Motor neuron (in vitro differentiated cells): ENCODE measurements around the gene GINS3. TPM values are rescaled to one million over a fixed set of nuclear protein-coding genes. Genes with fewer than 3 reads are reported as not detected.
A peak's percentile ranks its signal among the peaks of the same experiment; 100 is the strongest.

ENCODE experiments used
- ATAC-seq, 8 experiments: fragments of 200-7000 bp; cut with Tn5 transposase; replicated peaks in 6 of 8; 2 replicates each; pipeline ENCODE4 v1.8.0; 2021; ENCODE audit warnings: mild to moderate bottlenecking in 8 of 8, moderate library complexity in 8 of 8
- H3K27ac ChIP-seq, 2 donors: fragments of 250-450 bp; sonication (Bioruptor Pico); 2 replicates each; pipeline ENCODE4 v1.9.0; 2021; ENCODE audit warnings: antibody characterized with exemption in 2 of 2, mild to moderate bottlenecking in 2 of 2, moderate library complexity in 1 of 2
- H3K4me1 ChIP-seq, 2 donors: fragments of 250-450 bp; sonication (Bioruptor Pico); replicated peaks in 1 of 2; 2 replicates each; pipeline ENCODE4 v1.6.1; 2021; ENCODE audit warnings: antibody characterized with exemption in 2 of 2, mild to moderate bottlenecking in 2 of 2, moderate library complexity in 1 of 2
- H3K4me3 ChIP-seq, 5 donors: fragments of 250-450 bp; sonication (Bioruptor Pico); 2 replicates each; pipeline ENCODE4 v1.9.0; 2021; ENCODE audit warnings: antibody characterized with exemption in 5 of 5, mild to moderate bottlenecking in 5 of 5, moderate library complexity in 4 of 5
- WGBS, 10 experiments: fragments of 450-650 bp; shearing (Covaris generic); methylation state at CpG; one replicate each; pipeline ENCODE4 v1.0.0; 2022; 5-methylcytosine and 5-hydroxymethylcytosine counted together
- in situ Hi-C, 9 experiments: fragments of 400-800 bp; cut with MboI; loops; one replicate each; pipeline ENCODE4 v1.15.0; 2021; ENCODE audit warnings: low sequenced_read_pairs in 9 of 9, low pct_unique_long_range_greater_than_20kb in 2 of 9; ENCODE audit not compliant: unreplicated experiment in 9 of 9
- total RNA-seq, 8 experiments: library from RNA; unstranded; fragments of 300-600 nt; gene quantifications; 2 replicates each; pipeline versions ENCODE4 v1.2.3 to v1.2.4, GENCODE V29; 2022

GINS3 gene
- total RNA-seq, 8 experiments from 2014 or later, result 1.7 to 13.6 (median 6.0) TPM

- Histone ChIP-seq H3K27ac (no peak overlapping the region), H3K4me3 (no peak overlapping the region)
- peak in 2 of 8 experiments; percentile 7 to 26 for ATAC-seq
Observed at GRCh38 chr16:58419241-58419990, 27.1 kb downstream of the GINS3 start.

GRCh38 chr16:58421059-58421458 lies 28.8 kb downstream of the GINS3 start:
- ATAC-seq, result no peak

More at GRCh38 chr16:58419241-58419990, 27.1 kb downstream of the GINS3 start:
- in situ Hi-C loops, result no loop called here
- 24 to 88% (median 65%) methylated on average over 2 to 9 of the region's 15 CpGs; no CpG with 5 or more reads in 3 of the 10 experiments for WGBS, 10 experiments
- H3K4me1 ChIP-seq, result no peaks in the 10 kb centered on the region

DNA sequence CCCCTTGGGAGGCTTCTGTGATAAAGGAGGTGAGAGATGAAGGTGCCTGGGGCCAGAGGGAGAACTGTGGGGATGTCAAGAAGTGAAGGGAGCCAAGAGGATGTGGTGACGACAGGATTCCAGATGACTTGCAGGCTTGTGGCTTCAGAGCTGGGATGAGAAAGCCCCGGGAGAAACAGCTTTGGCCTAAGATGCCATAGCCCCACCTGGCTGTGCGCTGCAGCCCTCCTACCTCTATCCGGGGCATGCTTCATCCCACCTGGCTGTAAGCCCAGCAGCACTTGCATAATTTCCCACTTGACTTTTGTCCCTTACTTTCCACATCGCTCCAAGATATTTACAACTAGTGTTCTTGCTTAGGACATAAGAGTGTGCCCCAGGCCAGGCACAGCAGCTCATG lies 29.3 kb downstream of the GINS3 start:
- no peak for ATAC-seq
- no peaks in the 10 kb centered on the region for H3K4me1 ChIP-seq
- in situ Hi-C loops, result no loop called here
- H3K4me3 ChIP-seq, result no peak overlapping the region
- 30 to 100% (median 89%) methylated on average over 1 to 5 of the region's 5 CpGs; no CpG with 5 or more reads in 3 of the 10 experiments for WGBS, 10 experiments
- H3K27ac ChIP-seq, result no peak overlapping the region

More at GRCh38 chr16:58421059-58421458, 28.8 kb downstream of the GINS3 start:
- in situ Hi-C loops, result no loop called here
- H3K4me1 ChIP-seq, result no peaks in the 10 kb centered on the region
- no peak overlapping the region for H3K4me3 ChIP-seq
- H3K27ac ChIP-seq, result no peak overlapping the region
- 50 to 71% (median 63%) methylated on average over 1 to 7 of the region's 7 CpGs; no CpG with 5 or more reads in 4 of the 10 experiments for WGBS, 10 experiments

DNA sequence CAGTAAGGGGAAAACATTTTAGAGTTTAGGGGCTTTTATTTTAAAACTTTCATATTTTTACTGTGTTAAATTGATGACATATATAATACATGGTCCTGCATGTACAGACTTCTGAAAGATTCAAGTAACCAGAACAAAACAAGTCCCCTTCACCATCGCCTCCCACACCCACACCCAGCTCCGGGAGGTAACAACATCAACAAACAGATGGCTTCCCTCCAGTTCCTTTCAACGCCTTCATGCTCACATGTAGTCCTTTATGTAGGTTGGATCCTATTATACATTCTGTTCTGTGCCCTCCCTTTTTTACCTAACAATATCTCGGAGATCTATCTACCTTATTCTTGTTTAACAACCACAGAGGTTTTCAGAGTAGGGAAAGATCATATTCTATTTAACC lies 30.5 kb downstream of the GINS3 start:
- in situ Hi-C loops, result no loop called here
- Histone ChIP-seq H3K4me3 (no peak overlapping the region), H3K4me1 (no peaks in the 10 kb centered on the region), H3K27ac (no peak overlapping the region)
- no peak for ATAC-seq
- 38 to 89% (median 43%) methylated on average over 1 to 4 of the region's 4 CpGs; no CpG with 5 or more reads in 1 of the 10 experiments for WGBS, 10 experiments

- in situ Hi-C loops, result no loop called here
- 89% methylated on average over 3 of the region's 8 CpGs; no CpG with 5 or more reads in 9 of the 10 experiments for WGBS, 10 experiments
- peaks cover 0 to 9% of the 10 kb centered on the region in 2 donors for H3K4me1 ChIP-seq
- H3K27ac ChIP-seq, result no peak overlapping the region
- H3K4me3 ChIP-seq, result no peak overlapping the region
- no peak for ATAC-seq
Observed at GRCh38 chr16:58425245-58425644, 33.0 kb downstream of the GINS3 start.

- 69 to 100% (median 84%) methylated on average over 1 to 5 of the region's 10 CpGs for WGBS, 10 experiments
- Histone ChIP-seq H3K27ac (no peak overlapping the region), H3K4me1 (peaks cover 0 to 9% of the 10 kb centered on the region in 2 donors), H3K4me3 (no peak overlapping the region)
- in situ Hi-C loops, result no loop called here
- no peak for ATAC-seq
Observed at GRCh38 chr16:58425756-58426494, 33.7 kb downstream of the GINS3 start.

DNA sequence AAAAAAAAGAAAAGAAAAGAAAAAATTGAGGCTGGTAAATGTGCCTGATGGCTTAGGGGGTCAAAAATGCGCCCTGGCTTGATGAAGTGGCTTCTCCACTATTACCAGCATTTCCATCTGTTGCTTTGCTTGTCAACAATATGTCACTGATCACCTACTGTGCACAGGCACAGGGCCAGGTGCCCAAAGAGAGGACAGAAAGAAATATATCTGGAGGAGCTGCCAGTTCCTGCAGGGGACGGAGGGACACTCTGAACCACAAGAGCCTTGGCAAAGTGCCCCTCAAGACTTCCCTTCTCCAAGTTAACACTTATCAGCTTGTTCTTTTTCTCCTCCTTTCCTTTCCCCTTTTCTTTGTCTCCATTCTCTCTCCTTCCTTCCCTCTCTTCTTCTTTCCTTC lies 34.7 kb downstream of the GINS3 start:
- no peak overlapping the region for H3K4me3 ChIP-seq
- WGBS, 10 experiments, result 4 to 89% (median 66%) methylated on average over 1 to 2 of the region's 2 CpGs
- no peak overlapping the region for H3K27ac ChIP-seq
- in situ Hi-C loops, result no loop called here
- no peak for ATAC-seq
- peaks cover 0 to 9% of the 10 kb centered on the region in 2 donors for H3K4me1 ChIP-seq

DNA sequence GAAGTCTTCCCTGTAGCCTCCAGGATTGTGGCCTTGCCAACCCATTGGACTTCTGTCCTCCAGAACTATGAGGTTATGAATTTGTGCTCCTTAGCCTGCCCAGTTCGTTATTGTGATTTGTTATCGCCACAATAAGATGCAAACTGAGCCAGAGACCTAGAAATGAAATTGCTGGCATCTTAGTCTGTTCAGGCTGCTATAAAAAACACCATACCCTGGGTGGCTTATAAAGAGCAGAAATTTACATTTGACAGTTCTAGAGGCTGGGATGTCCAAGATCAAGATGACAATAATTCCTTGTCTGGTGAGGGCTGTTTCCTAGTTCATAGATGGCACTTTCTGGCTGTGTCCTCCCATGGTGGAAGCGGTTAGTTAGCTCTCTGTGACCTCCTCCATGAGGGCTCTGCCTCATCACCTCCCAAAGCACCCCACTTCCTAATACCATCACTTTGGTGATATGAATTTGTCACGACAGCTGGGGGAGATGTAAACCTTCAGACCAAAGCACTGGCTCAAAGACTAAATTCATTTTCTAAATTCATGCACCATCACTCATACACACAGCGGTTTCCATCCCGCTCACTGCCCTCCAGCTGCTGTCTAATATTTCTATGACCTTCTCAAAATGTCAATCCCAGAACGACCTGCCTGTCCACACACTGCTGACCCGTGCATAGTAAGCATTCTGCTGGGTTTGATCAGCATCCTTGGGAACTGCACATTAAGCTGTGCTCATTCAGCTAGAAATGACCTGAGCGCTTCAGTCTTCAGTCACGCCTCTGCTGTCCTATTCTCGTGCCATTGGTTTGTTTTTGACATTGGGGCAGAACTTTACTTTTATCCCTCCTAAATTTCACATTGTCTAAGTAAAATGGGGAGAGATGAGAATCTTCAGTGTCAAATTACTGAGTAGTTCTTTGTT lies 36.6 kb downstream of the GINS3 start:
- no peak overlapping the region for H3K27ac ChIP-seq
- ATAC-seq, result peak in 3 of 8 experiments; percentile 29 to 31 (median 30)
- H3K4me1 ChIP-seq, result peaks cover 0 to 9% of the 10 kb centered on the region in 2 donors
- in situ Hi-C loops, result no loop called here
- 38 to 84% (median 65%) methylated on average over 4 to 9 of the region's 11 CpGs; no CpG with 5 or more reads in 2 of the 10 experiments for WGBS, 10 experiments
- no peak overlapping the region for H3K4me3 ChIP-seq

GRCh38 chr16:58430718-58431117 lies 38.4 kb downstream of the GINS3 start:
- WGBS, 10 experiments, result 83 to 100% (median 97%) methylated on average over 1 to 6 of the region's 6 CpGs; no CpG with 5 or more reads in 6 of the 10 experiments
- Histone ChIP-seq H3K4me3 (no peak overlapping the region), H3K4me1 (peaks cover 0 to 12% of the 10 kb centered on the region in 2 donors), H3K27ac (no peak overlapping the region)
- in situ Hi-C loops, result no loop called here
- no peak for ATAC-seq

DNA sequence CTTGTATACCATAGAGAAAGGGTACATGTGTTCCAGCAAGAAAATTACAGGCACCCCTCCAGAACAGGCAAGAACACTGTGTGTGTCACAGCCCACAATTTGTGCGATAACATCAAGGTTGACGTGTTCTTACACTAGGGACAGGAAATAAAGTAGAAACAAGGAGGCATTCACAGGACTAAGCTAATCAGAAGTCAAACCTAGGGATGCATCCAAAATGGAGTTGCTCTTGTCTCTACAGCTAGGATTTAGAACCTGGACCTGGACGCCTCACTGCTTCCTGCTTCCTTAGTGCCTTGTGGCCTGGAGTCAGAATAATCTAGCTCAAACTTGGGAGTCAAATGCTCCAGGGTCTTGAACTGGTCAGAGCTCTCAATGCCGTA lies 41.3 kb downstream of the GINS3 start:
- H3K4me3 ChIP-seq, result no peak overlapping the region
- H3K27ac ChIP-seq, result no peak overlapping the region
- 50 to 100% (median 80%) methylated on average over 1 to 3 of the region's 4 CpGs; no CpG with 5 or more reads in 5 of the 10 experiments for WGBS, 10 experiments
- ATAC-seq, result peak in 1 of 8 experiments; percentile 5
- H3K4me1 ChIP-seq, result peaks cover 0 to 10% of the 10 kb centered on the region in 2 donors
- in situ Hi-C loops, result no loop called here

DNA sequence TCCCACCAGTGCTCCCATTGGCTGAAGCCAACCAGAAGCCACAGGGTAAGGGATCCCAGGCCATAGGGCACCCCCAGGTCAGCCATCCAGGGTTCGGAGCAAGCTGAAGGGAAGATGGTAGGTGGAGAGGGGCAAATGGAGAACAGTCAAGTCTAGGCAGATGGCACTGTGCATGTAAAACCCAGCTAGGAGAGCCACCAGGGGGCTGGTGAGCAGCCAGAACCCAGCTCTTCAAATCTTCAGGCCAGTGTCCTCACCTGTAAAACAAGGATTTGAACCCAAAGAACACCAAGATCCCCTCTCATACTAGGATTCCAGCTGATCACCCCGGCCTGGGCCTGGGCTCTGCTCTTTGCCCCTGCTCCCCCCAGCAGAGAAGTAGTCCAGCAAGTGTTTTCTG lies 43.5 kb downstream of the GINS3 start:
- peaks cover 0 to 2% of the 10 kb centered on the region in 2 donors for H3K4me1 ChIP-seq
- in situ Hi-C loops, result no loop called here
- H3K27ac ChIP-seq, result no peak overlapping the region
- ATAC-seq, result no peak
- WGBS, 10 experiments, result 63 to 100% (median 83%) methylated on average over 1 to 2 of the region's 2 CpGs; no CpG with 5 or more reads in 5 of the 10 experiments
- no peak overlapping the region for H3K4me3 ChIP-seq

- Histone ChIP-seq H3K4me3 (no peak overlapping the region), H3K4me1 (no peaks in the 10 kb centered on the region), H3K27ac (no peak overlapping the region)
- 25 to 92% (median 83%) methylated on average over 1 to 3 of the region's 3 CpGs; no CpG with 5 or more reads in 5 of the 10 experiments for WGBS, 10 experiments
- in situ Hi-C loops, result no loop called here
- no peak for ATAC-seq
Observed at GRCh38 chr16:58440131-58440530, 47.9 kb downstream of the GINS3 start.
